Skeletal muscle tissue (tissue), 4 donors: Measurements from ENCODE around the gene FANCC. TPM values are rescaled to one million over a fixed set of nuclear protein-coding genes. Genes with fewer than 3 reads are reported as not detected.
"Not testable (repeated sequence)": the region's sequence is repeated elsewhere in the genome, so short reads cannot be mapped to it uniquely, and the experiment has no call there.

Experiments
- H3K27ac ChIP-seq: one replicate; pipeline ENCODE4 v1.7.0; 2013; ENCODE audit warnings: mild to moderate bottlenecking, low read depth, low read length, inconsistent platforms
- H3K27me3 ChIP-seq, 3 donors: one replicate each; pipeline ENCODE4 v1.7.0; 2013; ENCODE audit warnings: low read length in 3 of 3; ENCODE audit not compliant: control insufficient read depth in 3 of 3, insufficient read depth in 3 of 3
- H3K36me3 ChIP-seq, 3 donors: one replicate each; pipeline ENCODE4 v1.7.0; 2013; ENCODE audit warnings: low read length in 3 of 3; ENCODE audit not compliant: control insufficient read depth in 3 of 3, insufficient read depth in 3 of 3
- H3K4me1 ChIP-seq, 3 donors: one replicate each; pipeline ENCODE4 v1.7.0; 2013; ENCODE audit warnings: low read length in 3 of 3, mild to moderate bottlenecking in 3 of 3; ENCODE audit not compliant: control insufficient read depth in 3 of 3, insufficient read depth in 3 of 3
- H3K4me3 ChIP-seq, 3 donors: one replicate each; pipeline ENCODE4 v1.7.0; 2013; ENCODE audit warnings: low read length in 3 of 3
- H3K9ac ChIP-seq, 3 donors: one replicate each; pipeline ENCODE4 v1.7.0; 2013; ENCODE audit warnings: low read length in 3 of 3, mild to moderate bottlenecking in 3 of 3, moderate library complexity in 2 of 3, low read depth in 1 of 3
- H3K9me3 ChIP-seq, 3 donors: one replicate each; pipeline ENCODE4 v1.7.0; 2013; ENCODE audit warnings: low read length in 3 of 3; ENCODE audit not compliant: control insufficient read depth in 3 of 3
- total RNA-seq: library from RNA; depleted of rRNA; stranded (reverse); fragments of >200 nt; gene quantifications from one replicate; pipeline ENCODE4 v1.2.3, GENCODE V29; 2014
- donor health status: Osteomylitis.

FANCC gene
- total RNA-seq, 1 donor from 2014 or later: 12.0 TPM

GRCh38 chr9:95311961-95312360, 5.5 kb downstream of the FANCC start:
- H3K27me3 ChIP-seq: no peaks in the 10 kb centered on the region
- no peak overlapping the region for H3K4me3 ChIP-seq
- no peaks in the 10 kb centered on the region for H3K36me3 ChIP-seq
- H3K4me1 ChIP-seq: peaks cover 0 to 7% (median 3%) of the 10 kb centered on the region in 3 donors
- no peak overlapping the region for H3K9ac ChIP-seq
- no peak overlapping the region for H3K27ac ChIP-seq
- H3K9me3 ChIP-seq: no peaks in the 10 kb centered on the region

GRCh38 chr9:95307538-95307937, 10.0 kb downstream of the FANCC start:
- H3K9me3 ChIP-seq: no peaks in the 10 kb centered on the region
- H3K4me3 ChIP-seq: no peak overlapping the region
- H3K9ac ChIP-seq: no peak overlapping the region
- no peaks in the 10 kb centered on the region for H3K36me3 ChIP-seq
- no peaks in the 10 kb centered on the region for H3K4me1 ChIP-seq
- no peaks in the 10 kb centered on the region for H3K27me3 ChIP-seq
- H3K27ac ChIP-seq: no peak overlapping the region

- Histone ChIP-seq H3K36me3 (no peaks in the 10 kb centered on the region), H3K9ac (no peak overlapping the region), H3K4me1 (no peaks in the 10 kb centered on the region), H3K9me3 (no peaks in the 10 kb centered on the region), H3K4me3 (no peak overlapping the region), H3K27ac (no peak overlapping the region), H3K27me3 (no peaks in the 10 kb centered on the region)
These were observed 10.7 kb downstream of the FANCC start for GRCh38 chr9:95306819-95307218.

- no peaks in the 10 kb centered on the region for H3K36me3 ChIP-seq
- no peaks in the 10 kb centered on the region for H3K27me3 ChIP-seq
- H3K9ac ChIP-seq: no peak overlapping the region
- no peak overlapping the region for H3K4me3 ChIP-seq
- no peaks in the 10 kb centered on the region for H3K9me3 ChIP-seq
- H3K4me1 ChIP-seq: no peaks in the 10 kb centered on the region
- no peak overlapping the region for H3K27ac ChIP-seq
These were observed 11.6 kb downstream of the FANCC start for GRCh38 chr9:95305770-95306492.

- Histone ChIP-seq H3K36me3 (no peaks in the 10 kb centered on the region), H3K9me3 (no peaks in the 10 kb centered on the region), H3K27me3 (no peaks in the 10 kb centered on the region), H3K4me3 (no peak overlapping the region), H3K9ac (no peak overlapping the region), H3K27ac (no peak overlapping the region), H3K4me1 (no peaks in the 10 kb centered on the region)
These were observed 15.0 kb downstream of the FANCC start for GRCh38 chr9:95302479-95302878.

GRCh38 chr9:95297760-95298159, 19.7 kb downstream of the FANCC start:
- no peak overlapping the region for H3K4me3 ChIP-seq
- H3K9ac ChIP-seq: no peak overlapping the region
- H3K27me3 ChIP-seq: no peaks in the 10 kb centered on the region
- peaks cover 0 to 3% (median 0%) of the 10 kb centered on the region in 3 donors for H3K4me1 ChIP-seq
- H3K36me3 ChIP-seq: no peaks in the 10 kb centered on the region
- no peaks in the 10 kb centered on the region for H3K9me3 ChIP-seq
- no peak overlapping the region for H3K27ac ChIP-seq

- no peaks in the 10 kb centered on the region for H3K27me3 ChIP-seq
These were observed 20.2 kb downstream of the FANCC start for GRCh38 chr9:95297316-95297715.

GRCh38 chr9:95296761-95297160, 20.7 kb downstream of the FANCC start:
- no peaks in the 10 kb centered on the region for H3K36me3 ChIP-seq
- H3K9ac ChIP-seq: no peak overlapping the region
- no peaks in the 10 kb centered on the region for H3K9me3 ChIP-seq
- no peaks in the 10 kb centered on the region for H3K27me3 ChIP-seq
- peaks cover 0 to 3% (median 0%) of the 10 kb centered on the region in 3 donors for H3K4me1 ChIP-seq
- H3K4me3 ChIP-seq: no peak overlapping the region
- H3K27ac ChIP-seq: no peak overlapping the region

More at GRCh38 chr9:95297316-95297715, 20.2 kb downstream of the FANCC start:
- Histone ChIP-seq H3K4me3 (no peak overlapping the region), H3K27ac (no peak overlapping the region), H3K4me1 (peaks cover 0 to 3% (median 0%) of the 10 kb centered on the region in 3 donors), H3K9me3 (no peaks in the 10 kb centered on the region), H3K36me3 (no peaks in the 10 kb centered on the region), H3K9ac (no peak overlapping the region)

- not testable (repeated sequence) for H3K36me3 ChIP-seq, H3K4me1 ChIP-seq, H3K27ac ChIP-seq, H3K9me3 ChIP-seq, H3K27me3 ChIP-seq, H3K4me3 ChIP-seq, H3K9ac ChIP-seq
These were observed 24.2 kb downstream of the FANCC start for GRCh38 chr9:95293296-95293695.

GRCh38 chr9:95292226-95292625, 25.3 kb downstream of the FANCC start:
- no peaks in the 10 kb centered on the region for H3K27me3 ChIP-seq
- H3K4me3 ChIP-seq: no peak overlapping the region
- H3K9me3 ChIP-seq: no peaks in the 10 kb centered on the region
- H3K9ac ChIP-seq: no peak overlapping the region
- H3K36me3 ChIP-seq: no peaks in the 10 kb centered on the region
- H3K27ac ChIP-seq: no peak overlapping the region
- peaks cover 0 to 1% (median 0%) of the 10 kb centered on the region in 3 donors for H3K4me1 ChIP-seq
